Measurements from ENCODE around the gene ZFP42. TPM values are rescaled to one million over a fixed set of nuclear protein-coding genes. Genes with fewer than 3 reads are reported as not detected.

The ZFP42 gene
- total RNA-seq, 1 donor from 2014 or later: not detected

GRCh38 chr4:187999406-187999932, 3.9 kb downstream of the ZFP42 start:
- no peak overlapping the region for H3K4me3 ChIP-seq
- no peaks in the 10 kb centered on the region for H3K9me3 ChIP-seq (replicated peaks)
- intact Hi-C loops (cut with micrococcal nuclease): no loop called here
- H3K4me1 ChIP-seq: no peaks in the 10 kb centered on the region
- peaks cover 49% of the 10 kb centered on the region for H3K27me3 ChIP-seq (ENCODE audit: low read depth)
- no peak overlapping the region for H3K27ac ChIP-seq (replicated peaks)
- no peak for TF ChIP-seq CTCF (IDR thresholded peaks at IDR 0.05; ENCODE audit: borderline replicate concordance)
- H3K36me3 ChIP-seq: no peaks in the 10 kb centered on the region
- DNase-seq: no peak

GRCh38 chr4:188002323-188002722, 6.8 kb downstream of the ZFP42 start:
- Histone ChIP-seq H3K27ac (replicated peaks) (no peak overlapping the region), H3K4me1 (no peaks in the 10 kb centered on the region), H3K4me3 (no peak overlapping the region), H3K36me3 (no peaks in the 10 kb centered on the region), H3K9me3 (replicated peaks) (no peaks in the 10 kb centered on the region), H3K27me3 (ENCODE audit: low read depth) (peaks cover 20% of the 10 kb centered on the region)
- intact Hi-C loops (cut with micrococcal nuclease): no loop called here
- no peak for TF ChIP-seq CTCF (IDR thresholded peaks at IDR 0.05; ENCODE audit: borderline replicate concordance)
- no peak for DNase-seq

GRCh38 chr4:188002751-188003150, 7.2 kb downstream of the ZFP42 start:
- TF ChIP-seq CTCF (IDR thresholded peaks at IDR 0.05; ENCODE audit: borderline replicate concordance): no peak
- no peak for DNase-seq

GRCh38 chr4:188005561-188005960, 10.0 kb downstream of the ZFP42 start:
- Histone ChIP-seq H3K36me3 (no peaks in the 10 kb centered on the region), H3K27me3 (ENCODE audit: low read depth) (no peaks in the 10 kb centered on the region), H3K4me3 (no peak overlapping the region), H3K9me3 (replicated peaks) (peaks cover 12% of the 10 kb centered on the region), H3K27ac (replicated peaks) (no peak overlapping the region), H3K4me1 (no peaks in the 10 kb centered on the region)
- DNase-seq: no peak
- no peak for TF ChIP-seq CTCF (IDR thresholded peaks at IDR 0.05; ENCODE audit: borderline replicate concordance)
- intact Hi-C loops (cut with micrococcal nuclease): no loop called here

More at GRCh38 chr4:188002751-188003150, 7.2 kb downstream of the ZFP42 start:
- peaks cover 16% of the 10 kb centered on the region for H3K27me3 ChIP-seq (ENCODE audit: low read depth)
- H3K4me3 ChIP-seq: no peak overlapping the region
- no peak overlapping the region for H3K27ac ChIP-seq (replicated peaks)
- no peaks in the 10 kb centered on the region for H3K36me3 ChIP-seq
- no peaks in the 10 kb centered on the region for H3K9me3 ChIP-seq (replicated peaks)
- H3K4me1 ChIP-seq: no peaks in the 10 kb centered on the region
- intact Hi-C loops (cut with micrococcal nuclease): no loop called here

GRCh38 chr4:188006285-188006848, 10.8 kb downstream of the ZFP42 start:
- Histone ChIP-seq H3K27me3 (ENCODE audit: low read depth) (no peaks in the 10 kb centered on the region), H3K4me3 (no peak overlapping the region), H3K36me3 (no peaks in the 10 kb centered on the region), H3K9me3 (replicated peaks) (peaks cover 12% of the 10 kb centered on the region), H3K27ac (replicated peaks) (no peak overlapping the region), H3K4me1 (no peaks in the 10 kb centered on the region)
- TF ChIP-seq CTCF (IDR thresholded peaks at IDR 0.05; ENCODE audit: borderline replicate concordance): no peak
- no peak for DNase-seq
- intact Hi-C loops (cut with micrococcal nuclease): no loop called here
